DND-41 (cell line): Measurements from ENCODE around the gene RDH8.

Experiments
- ATAC-seq: fragments of 200-7000 bp; cut with Tn5 transposase; 3 replicates; pipeline ENCODE4 v1.9.1; 2021; ENCODE audit warnings: low read depth; ENCODE audit not compliant: insufficient read depth
- DNase-seq: peaks from one replicate; pipeline ENCODE4 v3.0.0-alpha.2; 2020
- H2AFZ ChIP-seq: 2 replicates; pipeline ENCODE4 v1.6.0; 2012; ENCODE audit warnings: low read depth, low read length
- H3K27ac ChIP-seq: 2 replicates; pipeline ENCODE4 v1.5.1; 2012; ENCODE audit warnings: low read length, inconsistent platforms
- H3K27me3 ChIP-seq: fragments of 200-600 bp; sonication (generic); 2 replicates; pipeline ENCODE4 v1.6.0; 2012; ENCODE audit warnings: low read length, mild to moderate bottlenecking, inconsistent platforms; ENCODE audit not compliant: insufficient read depth, poor library complexity
- H3K36me3 ChIP-seq: 2 replicates; pipeline ENCODE4 v1.5.1; 2012; ENCODE audit warnings: low read length, inconsistent platforms; ENCODE audit not compliant: insufficient read depth
- H3K4me1 ChIP-seq: 2 replicates; pipeline ENCODE4 v1.5.1; 2012; ENCODE audit warnings: mild to moderate bottlenecking, low read length; ENCODE audit not compliant: insufficient read depth
- H3K4me2 ChIP-seq: 2 replicates; pipeline ENCODE4 v1.6.0; 2012; ENCODE audit warnings: mild to moderate bottlenecking, moderate library complexity, low read length, inconsistent platforms; ENCODE audit not compliant: insufficient read depth
- H3K4me3 ChIP-seq, 2 experiments: fragments of 200-600 bp in 1 of 2; shearing (Covaris generic) in 1 of 2; 2 replicates each; pipeline ENCODE4 v1.5.1; 2012 to 2016; ENCODE audit warnings: inconsistent platforms in 2 of 2, low read length in 2 of 2, mild to moderate bottlenecking in 2 of 2, low read depth in 1 of 2, moderate library complexity in 1 of 2
- H3K79me2 ChIP-seq: 2 replicates; pipeline ENCODE4 v1.6.0; 2012; ENCODE audit warnings: low read length, inconsistent platforms; ENCODE audit not compliant: insufficient read depth
- H3K9ac ChIP-seq: 2 replicates; pipeline ENCODE4 v1.6.0; 2012; ENCODE audit warnings: low read depth, mild to moderate bottlenecking, inconsistent platforms, low read length, moderate library complexity
- H3K9me3 ChIP-seq: 2 replicates; pipeline ENCODE4 v1.5.1; 2012; ENCODE audit warnings: low read length, moderate library complexity, mild to moderate bottlenecking, inconsistent platforms; ENCODE audit not compliant: insufficient read depth, severe bottlenecking
- H4K20me1 ChIP-seq: 2 replicates; pipeline ENCODE4 v1.6.0; 2012; ENCODE audit warnings: low read length; ENCODE audit not compliant: insufficient read depth
- CTCF ChIP-seq: IDR thresholded peaks from 2 replicates; pipeline ENCODE4 v1.5.1; 2012; ENCODE audit warnings: borderline replicate concordance, low read length, moderate library complexity, mild to moderate bottlenecking; ENCODE audit not compliant: poor library complexity, severe bottlenecking; ENCODE audit errors: extremely low read depth
- EZH2 ChIP-seq: IDR thresholded peaks from 3 replicates; pipeline ENCODE4 v1.6.1; 2012; ENCODE audit warnings: borderline replicate concordance, low read depth, mild to moderate bottlenecking, moderate library complexity, low read length, inconsistent platforms; ENCODE audit not compliant: severe bottlenecking

Gene RDH8

DNA sequence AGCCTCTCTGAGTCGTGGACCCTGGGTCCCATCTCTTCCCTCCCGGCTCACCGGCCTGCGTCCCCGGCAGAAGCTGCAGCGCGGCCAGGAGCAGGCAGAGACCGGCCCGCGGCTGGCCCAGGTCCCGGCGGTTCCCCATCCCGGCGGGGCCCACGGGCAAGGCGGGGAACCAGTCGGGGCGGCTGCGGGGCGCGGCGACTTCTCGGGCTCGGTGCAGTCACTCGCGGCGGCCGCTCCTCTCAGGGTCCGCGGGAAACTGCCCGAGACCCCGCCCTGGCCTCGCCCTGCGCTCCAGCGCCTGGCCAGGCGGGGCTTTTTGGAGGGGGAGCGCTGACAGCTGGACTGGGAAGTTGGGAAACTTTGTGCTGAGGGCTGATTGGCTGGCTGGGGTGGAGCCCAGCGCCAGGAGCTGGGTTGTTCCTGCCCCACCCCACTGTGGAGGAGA lies 3.0 kb upstream of the RDH8 start, which contains the start of gene COL5A3:
TSS of gene COL5A3 (minus strand) at position 258 of the 445 bp plus-strand sequence. CDS start at position 139, 119 bp downstream.
- Histone ChIP-seq H3K4me3 (no peak within 1 kb of the TSS), H3K4me2 (no peak within 1 kb of the TSS), H3K27ac (no peak within 1 kb of the TSS), H3K79me2 (no peaks in the 10 kb centered on the region), H3K4me1 (no peaks in the 10 kb centered on the region), H4K20me1 (no peaks in the 10 kb centered on the region), H3K9me3 (no peaks in the 10 kb centered on the region), H2AFZ (no peak within 1 kb of the TSS), H3K9ac (no peak within 1 kb of the TSS), H3K27me3 (no peaks in the 10 kb centered on the region), H3K36me3 (no peaks in the 10 kb centered on the region)
- TF ChIP-seq EZH2: no peak
- no peak for TF ChIP-seq CTCF
- ATAC-seq: no peak
- DNase-seq: no peak

- Histone ChIP-seq H3K9me3 (no peaks in the 10 kb centered on the region), H4K20me1 (no peaks in the 10 kb centered on the region), H3K4me2 (no peak overlapping the region), H3K9ac (no peak overlapping the region), H3K36me3 (no peaks in the 10 kb centered on the region), H3K4me1 (no peaks in the 10 kb centered on the region), H3K27me3 (no peaks in the 10 kb centered on the region), H3K4me3 (no peak overlapping the region), H3K79me2 (no peaks in the 10 kb centered on the region), H2AFZ (no peak overlapping the region), H3K27ac (no peak overlapping the region)
- DNase-seq: no peak
- TF ChIP-seq CTCF: no peak
- no peak for TF ChIP-seq EZH2
- ATAC-seq: no peak
Measured at GRCh38 chr19:10010939-10011338, 2.3 kb upstream of the RDH8 start.

DNA sequence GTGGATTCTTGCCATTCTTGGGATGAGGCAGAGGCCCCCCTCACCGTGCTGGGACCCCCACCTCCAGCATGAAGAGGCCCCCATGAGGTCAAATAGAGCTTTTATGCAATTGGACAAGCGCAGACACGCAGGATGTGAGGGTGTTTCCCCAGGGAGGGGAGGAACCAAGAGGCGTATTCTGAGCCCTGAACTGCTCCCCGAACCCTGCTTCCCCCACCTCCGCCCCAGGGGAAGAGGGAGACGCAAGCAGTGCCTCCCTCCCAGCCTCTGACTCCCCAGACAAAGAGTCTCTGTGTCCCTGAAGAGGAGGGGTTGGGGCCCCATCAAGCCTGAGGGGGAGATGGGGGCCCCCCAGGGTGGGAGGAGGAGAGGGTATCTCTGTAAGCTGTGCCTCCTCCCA lies 1.3 kb upstream of the RDH8 start:
- no peaks in the 10 kb centered on the region for H3K27me3 ChIP-seq
- DNase-seq: no peak
- ATAC-seq: no peak

More for the DNA sequence above, 1.3 kb upstream of the RDH8 start:
- no peak for TF ChIP-seq EZH2
- TF ChIP-seq CTCF: no peak
- H3K9ac ChIP-seq: no peak overlapping the region
- no peak overlapping the region for H2AFZ ChIP-seq
- no peak overlapping the region for H3K27ac ChIP-seq
- H3K79me2 ChIP-seq: no peaks in the 10 kb centered on the region
- no peaks in the 10 kb centered on the region for H3K36me3 ChIP-seq
- no peak overlapping the region for H3K4me3 ChIP-seq
- no peaks in the 10 kb centered on the region for H3K4me1 ChIP-seq
- H3K9me3 ChIP-seq: no peaks in the 10 kb centered on the region
- H4K20me1 ChIP-seq: no peaks in the 10 kb centered on the region
- H3K4me2 ChIP-seq: no peak overlapping the region
